ENCODE results near the gene DQX1.

DQX1 gene

DNA sequence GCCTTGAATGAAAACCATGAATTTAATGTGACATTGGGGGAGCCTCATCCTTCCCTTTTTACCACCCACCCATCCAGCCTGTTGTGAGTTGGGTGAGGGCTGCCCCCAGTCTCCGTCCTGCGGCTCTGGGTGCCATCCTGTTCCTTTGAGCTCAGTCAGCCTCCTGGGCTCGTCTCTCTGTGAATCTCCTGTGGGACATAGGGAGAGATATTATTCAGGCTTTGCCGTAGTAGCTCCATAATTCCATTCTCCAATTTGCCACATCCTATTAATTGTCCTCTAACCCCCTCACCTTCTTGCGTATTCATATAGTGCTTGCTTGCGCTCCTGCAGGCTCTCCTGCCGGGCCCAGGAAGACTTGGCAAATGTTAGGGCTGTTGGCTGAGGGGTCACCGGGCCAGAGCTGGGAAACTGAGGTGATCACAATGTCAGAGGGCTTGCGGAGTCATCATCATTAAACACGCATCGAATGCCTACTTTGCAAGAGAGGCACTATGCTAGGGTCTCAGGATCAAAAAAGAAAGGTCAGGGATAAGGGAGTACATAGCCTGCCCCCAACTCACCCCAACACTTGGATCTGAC is 709 bp upstream of the DQX1 start:
- no peak for TF ChIP-seq CTCF (IDR thresholded peaks at IDR 0.05; ENCODE audit: low read depth, low read length, missing control alignments)
- no peak for DNase-seq (ENCODE audit: extremely low read depth, low read depth)
- H3K4me3 ChIP-seq (replicated peaks; ENCODE audit: low read depth, low read length), result no peak overlapping the region

DNA sequence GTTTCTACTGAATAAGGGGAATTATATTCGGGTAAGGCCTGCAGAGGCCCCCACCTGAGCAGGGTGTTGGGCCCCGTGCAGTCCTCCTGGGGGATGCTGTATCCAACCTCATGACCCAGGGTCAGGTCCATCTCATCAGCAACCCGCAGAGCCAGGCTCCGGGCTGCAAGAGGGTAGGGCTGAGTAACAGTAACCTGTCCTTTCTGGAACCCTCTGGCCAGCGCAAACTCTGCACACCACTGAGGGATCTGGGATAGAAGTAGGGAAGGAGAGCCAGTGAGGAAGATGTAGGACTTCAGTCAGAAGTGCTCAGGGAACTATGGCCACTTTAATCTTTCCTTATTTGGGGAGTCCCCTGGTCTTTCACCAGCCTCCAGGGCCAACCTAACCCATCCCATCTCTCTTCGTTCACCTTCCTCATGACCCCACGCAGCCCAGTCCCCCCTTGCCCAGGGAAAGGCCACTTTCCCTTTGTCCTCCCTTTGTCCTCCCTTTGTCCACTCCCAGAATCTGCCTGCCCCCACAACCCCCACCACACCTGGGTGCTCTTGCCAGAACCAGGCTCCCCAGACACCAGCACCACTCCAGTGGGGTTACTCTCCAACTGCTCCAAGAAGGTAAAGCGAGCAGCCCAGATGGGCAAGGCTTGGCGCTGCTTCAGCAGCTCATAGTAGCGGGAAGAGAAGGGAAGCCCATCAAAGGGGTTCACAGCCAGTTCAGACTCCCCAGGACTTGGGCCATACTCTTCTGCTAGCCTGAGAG is 895 bp downstream of the DQX1 start:
- DNase-seq (ENCODE audit: extremely low read depth, low read depth), result no peak
- no peak for TF ChIP-seq CTCF (IDR thresholded peaks at IDR 0.05; ENCODE audit: low read depth, low read length, missing control alignments)
- H3K4me3 ChIP-seq (replicated peaks; ENCODE audit: low read depth, low read length), result no peak overlapping the region

DNA sequence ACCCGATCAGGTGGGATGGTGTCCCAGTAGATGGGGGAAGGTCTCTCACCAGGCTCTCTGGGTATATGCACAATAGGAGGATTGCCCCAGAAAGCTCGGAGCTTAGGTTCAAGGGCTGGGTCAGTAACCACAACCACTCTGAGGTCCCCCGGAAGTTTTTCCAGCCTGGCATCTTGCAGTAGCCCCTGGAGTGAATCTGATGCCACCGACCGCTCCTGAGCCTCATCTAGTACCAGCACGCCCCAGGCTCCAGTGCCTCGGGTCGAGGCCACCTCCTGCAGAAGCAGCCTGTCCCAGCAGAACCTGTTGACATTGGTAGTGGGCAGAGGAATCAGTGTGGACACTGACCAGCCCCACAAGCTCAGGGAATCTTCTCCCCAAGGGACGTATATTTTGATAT is 2.0 kb downstream of the DQX1 start:
- no peak for DNase-seq (ENCODE audit: extremely low read depth, low read depth)
- TF ChIP-seq CTCF (IDR thresholded peaks at IDR 0.05; ENCODE audit: low read depth, low read length, missing control alignments), result no peak
- no peak overlapping the region for H3K4me3 ChIP-seq (replicated peaks; ENCODE audit: low read depth, low read length)

DNA sequence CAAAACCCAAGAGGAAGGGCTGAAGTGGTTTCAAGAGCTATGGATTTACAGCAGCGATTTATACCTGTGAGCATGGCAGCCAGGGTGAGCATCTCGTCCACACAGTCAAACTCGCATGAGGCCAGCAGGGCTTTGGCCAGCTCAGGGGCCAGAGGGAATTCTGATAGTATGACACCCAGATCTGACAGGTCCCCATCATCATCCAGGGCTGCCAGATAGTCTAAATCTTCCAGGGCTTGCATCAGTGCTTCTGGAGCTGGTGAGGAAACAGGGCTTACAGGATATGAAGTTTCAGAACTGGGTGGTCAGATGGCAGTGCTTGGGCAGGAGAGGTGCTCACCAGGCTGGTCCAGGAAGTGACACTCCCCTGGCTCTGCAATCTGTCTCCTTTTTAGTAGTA is 3.5 kb downstream of the DQX1 start:
- no peak for DNase-seq (ENCODE audit: extremely low read depth, low read depth)
- no peak for TF ChIP-seq CTCF (IDR thresholded peaks at IDR 0.05; ENCODE audit: low read depth, low read length, missing control alignments)
- no peak overlapping the region for H3K4me3 ChIP-seq (replicated peaks; ENCODE audit: low read depth, low read length)

DNA sequence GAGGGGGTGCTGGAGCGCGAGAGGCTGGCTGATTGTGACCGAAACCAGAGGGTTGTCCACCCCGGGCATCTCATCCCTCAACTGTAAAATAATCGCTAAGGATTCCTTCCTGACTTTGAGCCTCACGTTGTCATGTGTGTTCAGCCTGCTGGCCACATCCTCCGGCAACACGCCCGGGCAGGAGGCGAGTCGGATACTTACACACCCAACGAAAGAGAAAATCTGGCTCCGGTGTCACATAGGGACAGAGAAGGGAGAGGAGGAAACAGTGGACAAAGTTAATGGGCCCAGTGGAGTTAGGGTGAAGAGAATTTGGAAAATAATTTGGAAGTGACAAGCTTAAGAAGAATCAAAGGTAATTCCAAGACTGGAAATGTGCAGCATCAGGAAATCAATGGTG is 9.4 kb downstream of the DQX1 start:
- H3K4me3 ChIP-seq (replicated peaks; ENCODE audit: low read depth, low read length), result no peak overlapping the region
- TF ChIP-seq CTCF (IDR thresholded peaks at IDR 0.05; ENCODE audit: low read depth, low read length, missing control alignments), result no peak
- no peak for DNase-seq (ENCODE audit: extremely low read depth, low read depth)

DNA sequence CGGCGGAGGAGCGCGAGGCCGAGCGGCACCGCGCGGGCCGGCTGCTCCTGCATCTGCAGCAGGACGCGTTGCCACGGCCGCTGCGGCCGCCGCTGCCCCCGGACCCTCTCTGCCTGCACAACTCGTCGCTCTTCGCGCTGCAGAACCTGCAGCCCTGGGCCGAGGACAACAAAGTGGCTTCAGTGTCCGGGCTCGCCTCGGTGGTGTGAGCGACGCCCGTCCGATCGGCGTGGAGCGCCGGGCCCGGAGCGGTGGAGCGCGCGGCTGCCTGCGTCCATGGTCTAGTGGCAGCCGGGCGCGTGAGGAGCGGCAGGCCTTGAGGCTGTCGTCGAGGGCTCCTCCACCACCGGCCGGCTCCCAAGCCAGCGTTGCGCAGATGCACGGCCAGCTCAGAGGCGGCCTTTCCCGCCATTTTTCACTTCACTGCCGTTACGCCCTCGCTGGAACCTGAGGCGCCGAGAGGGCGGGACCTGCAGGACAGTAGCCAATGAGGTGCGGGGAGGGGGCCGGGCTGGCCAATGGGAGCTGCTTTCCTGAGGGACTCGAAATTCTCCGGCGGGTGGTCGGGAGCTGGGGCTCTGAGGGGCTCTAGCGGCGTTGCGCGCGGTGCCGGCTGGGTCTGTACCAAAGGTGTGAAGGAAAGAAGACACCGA is 9.9 kb downstream of the DQX1 start:
- H3K4me3 ChIP-seq (replicated peaks; ENCODE audit: low read depth, low read length), result no peak overlapping the region
- TF ChIP-seq CTCF (IDR thresholded peaks at IDR 0.05; ENCODE audit: low read depth, low read length, missing control alignments), result no peak

More for the DNA sequence above, 9.9 kb downstream of the DQX1 start:
- no peak for DNase-seq (ENCODE audit: extremely low read depth, low read depth)
